Activated CD4-positive, alpha-beta T cell treated with anti-CD3 and anti-CD28 coated beads for 1 hour (primary cell): ENCODE data around the gene PSMD13.

Source experiments
- DNase-seq: peaks from one replicate; pipeline ENCODE4 v3.0.0-alpha.2; 2020

The PSMD13 gene

GRCh38 chr11:205221-206001 lies 31.4 kb upstream of the PSMD13 start:
- DNase-seq = no peak

GRCh38 chr11:206002-206384 lies 30.8 kb upstream of the PSMD13 start:
- DNase-seq = no peak

GRCh38 chr11:206526-207207 lies 30.1 kb upstream of the PSMD13 start:
- DNase-seq = no peak

GRCh38 chr11:207208-207862 lies 29.4 kb upstream of the PSMD13 start, which contains the start of the genes BET1L and RIC8A:
BET1L (minus strand) TSS chr11:207399; CDS start chr11:207321, 78 bp downstream.
RIC8A (plus strand) TSS chr11:207708; CDS start chr11:208855, 1,147 bp downstream.
- peak; percentile 97 for DNase-seq

- no peak for DNase-seq
These were observed 29.0 kb upstream of the PSMD13 start for GRCh38 chr11:207863-208180.

GRCh38 chr11:208181-208916 lies 28.4 kb upstream of the PSMD13 start:
- DNase-seq = peak; percentile 74

- DNase-seq = no peak
These were observed 27.9 kb upstream of the PSMD13 start for GRCh38 chr11:208917-209260.

- DNase-seq = no peak
These were observed 27.3 kb upstream of the PSMD13 start for GRCh38 chr11:209275-210121.

- DNase-seq = no peak
These were observed 26.5 kb upstream of the PSMD13 start for GRCh38 chr11:210122-210802.

GRCh38 chr11:210803-211180 lies 26.0 kb upstream of the PSMD13 start:
- no peak for DNase-seq

- DNase-seq = no peak
These were observed 25.5 kb upstream of the PSMD13 start for GRCh38 chr11:211295-211694.

- DNase-seq = no peak
These were observed 25.0 kb upstream of the PSMD13 start for GRCh38 chr11:211741-212140.

GRCh38 chr11:212150-213100 lies 24.4 kb upstream of the PSMD13 start:
- no peak for DNase-seq

- DNase-seq = no peak
These were observed 23.7 kb upstream of the PSMD13 start for GRCh38 chr11:213111-213510.

GRCh38 chr11:214083-214482 lies 22.7 kb upstream of the PSMD13 start:
- DNase-seq = no peak

- no peak for DNase-seq
These were observed 21.2 kb upstream of the PSMD13 start for GRCh38 chr11:215581-216037.

- no peak for DNase-seq
These were observed 20.4 kb upstream of the PSMD13 start for GRCh38 chr11:216081-216974.

GRCh38 chr11:217704-218103 lies 19.1 kb upstream of the PSMD13 start:
- DNase-seq = no peak

GRCh38 chr11:218815-219593 lies 17.8 kb upstream of the PSMD13 start:
- no peak for DNase-seq
